HG03066 (cell line): Measurements from ENCODE around the gene HCAR2.
"Not testable (repeated sequence)": the region's sequence is repeated elsewhere in the genome, so short reads cannot be mapped to it uniquely, and the experiment has no call there.

ENCODE experiments used
- ATAC-seq: cut with Tn5 transposase; IDR thresholded peaks from one replicate; pipeline ENCODE4 v1.9.1; 2021; ENCODE audit warnings: low read depth; ENCODE audit not compliant: unreplicated experiment

Gene HCAR2

GRCh38 chr12:122669397-122670070 is 33.6 kb downstream of the HCAR2 start:
- no peak for ATAC-seq

GRCh38 chr12:122668268-122668667 is 34.9 kb downstream of the HCAR2 start:
- no peak for ATAC-seq

DNA sequence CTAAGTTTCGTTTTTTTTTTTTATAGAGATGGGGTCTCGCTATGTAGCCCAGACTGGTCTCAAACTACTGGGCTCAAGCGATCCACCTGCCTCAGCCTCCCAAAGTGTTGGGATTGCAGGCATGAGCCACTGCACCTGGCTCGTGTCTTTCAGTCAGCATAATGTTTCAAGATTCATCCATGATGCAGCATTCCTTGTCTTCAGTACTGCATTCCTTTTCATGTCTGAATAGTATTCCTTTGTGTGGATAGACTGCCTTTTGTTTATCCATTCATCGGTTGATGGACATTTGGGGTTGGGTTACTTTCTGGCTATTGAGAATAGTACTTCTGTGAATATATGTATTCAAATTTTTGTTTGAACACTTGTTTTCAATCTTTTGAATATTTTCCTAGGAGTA is 37.4 kb downstream of the HCAR2 start:
- no peak for ATAC-seq

DNA sequence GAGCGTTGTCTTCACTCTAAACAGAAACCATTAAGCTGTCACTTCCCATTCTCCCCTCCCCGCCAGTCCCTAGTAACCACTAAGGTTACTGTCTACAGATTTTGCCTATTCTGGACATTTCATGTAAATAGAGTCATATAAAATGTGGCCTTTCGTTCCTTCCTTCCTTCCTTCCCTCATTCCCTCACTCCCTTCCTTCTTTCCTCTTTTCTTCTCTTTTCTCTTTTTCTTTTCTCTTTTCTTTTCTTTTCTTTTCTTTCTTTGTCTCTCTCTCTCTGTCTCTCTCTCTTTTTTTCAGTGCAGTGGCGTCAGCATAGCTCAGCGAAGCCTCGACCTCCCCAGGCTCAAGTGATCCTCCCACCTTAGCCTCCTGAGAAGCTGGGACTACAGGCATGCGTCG is 37.8 kb downstream of the HCAR2 start:
- no peak for ATAC-seq

GRCh38 chr12:122661938-122662337 is 41.2 kb downstream of the HCAR2 start:
- ATAC-seq, result no peak

DNA sequence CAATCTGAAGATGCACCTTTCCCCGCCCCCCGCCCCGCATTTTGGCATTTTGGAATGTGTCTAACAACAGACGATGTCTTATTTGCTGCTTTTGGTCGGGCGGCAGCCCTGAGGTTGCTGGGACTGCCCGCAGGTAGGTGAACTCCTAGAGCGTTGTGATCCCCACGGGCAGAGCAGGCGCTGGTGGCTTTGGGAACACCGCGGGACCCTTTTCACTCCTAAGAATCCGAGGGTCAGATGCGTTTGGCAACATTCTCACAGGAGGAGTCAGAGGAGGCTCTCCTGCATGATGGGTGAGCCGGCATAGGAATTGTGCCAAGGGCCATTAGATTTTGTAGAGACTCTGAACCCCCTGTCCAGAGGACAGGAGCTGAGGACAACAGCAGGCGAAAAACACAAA is 41.9 kb downstream of the HCAR2 start:
- no peak for ATAC-seq

DNA sequence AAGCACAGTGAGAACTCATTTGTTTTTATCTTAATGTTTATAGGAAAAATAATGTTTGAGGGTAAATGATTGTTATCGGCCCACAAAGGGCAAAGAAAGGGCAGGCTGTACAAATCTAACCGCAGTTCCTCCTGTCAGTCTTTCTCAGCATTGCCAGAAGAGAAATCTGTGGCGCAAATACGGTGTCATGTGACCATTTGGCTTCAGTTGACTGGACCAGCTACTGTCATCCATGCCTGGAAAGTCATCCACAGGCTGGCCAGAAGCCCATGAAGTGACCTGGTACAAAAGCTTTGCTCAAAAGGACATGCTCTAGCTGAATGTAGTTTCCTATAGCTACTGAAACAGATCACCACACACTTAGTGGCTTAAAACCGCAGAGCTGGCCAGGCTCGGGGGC is 43.6 kb downstream of the HCAR2 start:
- ATAC-seq, result no peak

DNA sequence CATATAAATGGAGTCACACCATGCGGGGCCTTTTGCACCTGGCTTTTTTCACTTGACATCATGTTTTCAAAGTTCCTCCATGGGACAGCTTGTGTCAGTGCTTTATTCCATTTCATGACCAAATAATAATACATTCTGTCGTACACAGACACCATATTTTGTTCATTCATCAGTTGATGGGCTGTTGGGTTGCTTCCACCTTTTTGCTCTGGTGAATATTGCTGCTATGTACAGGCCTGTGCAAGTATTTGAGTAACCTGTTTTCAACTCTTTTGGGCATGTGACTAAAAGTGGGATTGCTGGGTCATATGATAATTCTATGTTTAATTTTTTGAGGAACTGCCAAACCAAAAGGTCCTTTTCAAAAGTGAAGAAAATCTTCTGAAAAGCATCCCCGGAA is 46.9 kb downstream of the HCAR2 start:
- no peak for ATAC-seq

DNA sequence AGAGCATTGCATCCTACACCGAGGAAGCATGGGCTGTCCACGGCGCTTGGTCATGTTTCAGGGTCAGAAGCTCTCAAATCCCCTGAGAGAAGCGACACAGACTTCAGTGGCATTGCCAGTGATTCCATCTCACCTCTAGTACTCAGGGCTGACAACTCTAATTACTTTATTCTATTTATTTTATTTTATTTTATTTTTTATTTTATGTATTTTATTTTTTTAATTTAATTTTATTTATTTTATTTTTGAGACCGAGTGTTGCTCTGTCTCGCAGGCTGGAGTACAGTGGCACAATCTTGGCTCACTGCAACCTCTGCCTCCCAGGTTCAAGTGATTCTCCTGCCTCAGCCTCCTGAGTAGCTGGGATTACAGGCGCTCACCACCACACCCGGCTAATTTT is 49.9 kb downstream of the HCAR2 start:
- ATAC-seq, result not testable (repeated sequence)

GRCh38 chr12:122651520-122652224 is 51.5 kb downstream of the HCAR2 start:
- ATAC-seq, result no peak
